Fibroblast of villous mesenchyme (primary cell): ENCODE results near the gene FAM120B. TPM values are rescaled to one million over a fixed set of nuclear protein-coding genes. Genes with fewer than 3 reads are reported as not detected.
"Not testable (repeated sequence)": the region's sequence is repeated elsewhere in the genome, so short reads cannot be mapped to it uniquely, and the experiment has no call there.

Source experiments
- DNase-seq: peaks from one replicate; pipeline ENCODE4 v3.0.0-alpha.2; 2010; ENCODE audit warnings: low read depth
- H3K4me3 ChIP-seq: 2 replicates; pipeline ENCODE4 v1.5.1; 2011; ENCODE audit warnings: low read depth, mild to moderate bottlenecking, low read length
- CTCF ChIP-seq: IDR thresholded peaks from 2 replicates; pipeline ENCODE4 v1.5.1; 2012; ENCODE audit warnings: low read depth, mild to moderate bottlenecking, low read length; ENCODE audit not compliant: insufficient read depth
- total RNA-seq: library from RNA; depleted of rRNA; stranded (reverse); fragments of >200 nt; gene quantifications from 2 replicates; pipeline ENCODE4 v1.2.3, GENCODE V29; 2012

The FAM120B gene
- total RNA-seq, 1 donor: 17.3 TPM

- H3K4me3 ChIP-seq: no peak overlapping the region
- DNase-seq: no peak
- TF ChIP-seq CTCF: no peak
Observed at GRCh38 chr6:170346649-170347048, 40.1 kb downstream of the FAM120B start.

- no peak overlapping the region for H3K4me3 ChIP-seq
- no peak for DNase-seq
- TF ChIP-seq CTCF: no peak
Observed at GRCh38 chr6:170347091-170347490, 40.5 kb downstream of the FAM120B start.

GRCh38 chr6:170347975-170348374, 41.4 kb downstream of the FAM120B start:
- DNase-seq: no peak
- TF ChIP-seq CTCF: no peak
- H3K4me3 ChIP-seq: no peak overlapping the region

- H3K4me3 ChIP-seq, DNase-seq: not testable (repeated sequence)
Observed at GRCh38 chr6:170351456-170351855, 44.9 kb downstream of the FAM120B start.

GRCh38 chr6:170355190-170355589, 48.6 kb downstream of the FAM120B start:
- DNase-seq, H3K4me3 ChIP-seq: not testable (repeated sequence)

GRCh38 chr6:170355661-170356060, 49.1 kb downstream of the FAM120B start:
- no peak for DNase-seq
- TF ChIP-seq CTCF: no peak

GRCh38 chr6:170357812-170358211, 51.3 kb downstream of the FAM120B start:
- TF ChIP-seq CTCF: no peak

More at GRCh38 chr6:170355661-170356060, 49.1 kb downstream of the FAM120B start:
- no peak overlapping the region for H3K4me3 ChIP-seq

GRCh38 chr6:170358496-170358895, 51.9 kb downstream of the FAM120B start:
- DNase-seq: no peak
- H3K4me3 ChIP-seq: no peak overlapping the region
- TF ChIP-seq CTCF: no peak

More at GRCh38 chr6:170357812-170358211, 51.3 kb downstream of the FAM120B start:
- no peak overlapping the region for H3K4me3 ChIP-seq
- no peak for DNase-seq
